Hematopoietic multipotent progenitor cell treated with erythropoietin and hydrocortisone succinate and interleukin-3 and kit ligand, for 15 days (in vitro differentiated cells): Measurements from ENCODE around the gene ZNF497.
"Not testable (repeated sequence)": the region's sequence is repeated elsewhere in the genome, so short reads cannot be mapped to it uniquely, and the experiment has no call there.

Source experiments
- DNase-seq: peaks from one replicate; pipeline ENCODE4 v3.0.0-alpha.2; 2015; ENCODE audit warnings: low spot score

The ZNF497 gene

GRCh38 chr19:58362272-58362994, at the start of gene ZNF497:
Gene ZNF497 (minus strand): TSS chr19:58362751. CDS start chr19:58357635, 5,116 bp downstream.
- DNase-seq = peak; percentile 96

GRCh38 chr19:58409010-58409790, 46.6 kb upstream of the ZNF497 start:
- no peak for DNase-seq

GRCh38 chr19:58408152-58409009, 45.8 kb upstream of the ZNF497 start, which contains the start of gene ZNF584:
Gene ZNF584 (plus strand): TSS chr19:58408649. CDS start chr19:58409148, 499 bp downstream.
- peak; percentile 96 for DNase-seq

GRCh38 chr19:58407658-58408151, 45.2 kb upstream of the ZNF497 start:
- no peak for DNase-seq

GRCh38 chr19:58406818-58407657, 44.5 kb upstream of the ZNF497 start:
- DNase-seq = no peak

GRCh38 chr19:58403920-58404478, 41.4 kb upstream of the ZNF497 start:
- DNase-seq = not testable (repeated sequence)

GRCh38 chr19:58401840-58402421, 39.4 kb upstream of the ZNF497 start:
- DNase-seq = no peak

GRCh38 chr19:58400916-58401839, 38.6 kb upstream of the ZNF497 start:
- DNase-seq = peak; percentile 100

GRCh38 chr19:58400316-58400915, 37.9 kb upstream of the ZNF497 start:
- no peak for DNase-seq

GRCh38 chr19:58399903-58400302, 37.4 kb upstream of the ZNF497 start:
- DNase-seq = no peak

GRCh38 chr19:58398545-58398944, 36.0 kb upstream of the ZNF497 start:
- no peak for DNase-seq

- no peak for DNase-seq
Observed at GRCh38 chr19:58398087-58398486, 35.5 kb upstream of the ZNF497 start.

- DNase-seq = no peak
Observed at GRCh38 chr19:58397533-58398037, 35.0 kb upstream of the ZNF497 start.

- DNase-seq = no peak
Observed at GRCh38 chr19:58396691-58397532, 34.4 kb upstream of the ZNF497 start.

- no peak for DNase-seq
Observed at GRCh38 chr19:58395979-58396627, 33.6 kb upstream of the ZNF497 start.

- DNase-seq = no peak
Observed at GRCh38 chr19:58395220-58395978, 32.8 kb upstream of the ZNF497 start, which contains the start of gene RNF225. Gene RNF225 (plus strand): TSS chr19:58395656. CDS start chr19:58396090, 434 bp downstream.
